ENCODE results near the gene SPATA6L.
"Not testable (repeated sequence)": the region's sequence is repeated elsewhere in the genome, so short reads cannot be mapped to it uniquely, and the experiment has no call there.

Gene SPATA6L

GRCh38 chr9:4615778-4616177 lies 50.5 kb downstream of the SPATA6L start:
- no peaks in the 10 kb centered on the region for H3K27me3 ChIP-seq (ENCODE audit: control insufficient read depth, insufficient read depth, low read length)
- no peaks in the 10 kb centered on the region for H3K36me3 ChIP-seq (ENCODE audit: control insufficient read depth, insufficient read depth, low read length)
- H3K4me3 ChIP-seq (ENCODE audit: low read length): no peak overlapping the region
- H3K4me1 ChIP-seq (ENCODE audit: control insufficient read depth, insufficient read depth, low read length): no peaks in the 10 kb centered on the region; the same call in 1 of the 2 replicates
- no CpG with 5 or more reads among the region's 5 CpGs for WGBS (ENCODE audit: insufficient coverage, insufficient read length)
- no peak overlapping the region for H3K27ac ChIP-seq (ENCODE audit: low read length)
- no peak for DNase-seq (ENCODE audit: low read depth, low spot score)
- H3K9me3 ChIP-seq (ENCODE audit: control insufficient read depth, insufficient read depth, low read length): no peaks in the 10 kb centered on the region

GRCh38 chr9:4615251-4615650 lies 51.0 kb downstream of the SPATA6L start:
- no CpG with 5 or more reads among the region's 4 CpGs for WGBS (ENCODE audit: insufficient coverage, insufficient read length)
- H3K27me3 ChIP-seq (ENCODE audit: control insufficient read depth, insufficient read depth, low read length): no peaks in the 10 kb centered on the region
- H3K27ac ChIP-seq (ENCODE audit: low read length): no peak overlapping the region
- DNase-seq (ENCODE audit: low read depth, low spot score): no peak
- no peaks in the 10 kb centered on the region for H3K36me3 ChIP-seq (ENCODE audit: control insufficient read depth, insufficient read depth, low read length)
- H3K4me1 ChIP-seq (ENCODE audit: control insufficient read depth, insufficient read depth, low read length): no peaks in the 10 kb centered on the region
- H3K9me3 ChIP-seq (ENCODE audit: control insufficient read depth, insufficient read depth, low read length): no peaks in the 10 kb centered on the region
- H3K4me3 ChIP-seq (ENCODE audit: low read length): no peak overlapping the region

GRCh38 chr9:4614627-4615026 lies 51.7 kb downstream of the SPATA6L start:
- Histone ChIP-seq H3K4me3 (ENCODE audit: low read length) (no peak overlapping the region), H3K36me3 (ENCODE audit: control insufficient read depth, insufficient read depth, low read length) (no peaks in the 10 kb centered on the region), H3K9me3 (ENCODE audit: control insufficient read depth, insufficient read depth, low read length) (no peaks in the 10 kb centered on the region), H3K27ac (ENCODE audit: low read length) (no peak overlapping the region), H3K27me3 (ENCODE audit: control insufficient read depth, insufficient read depth, low read length) (no peaks in the 10 kb centered on the region), H3K4me1 (ENCODE audit: control insufficient read depth, insufficient read depth, low read length) (no peaks in the 10 kb centered on the region)
- no CpG with 5 or more reads among the region's 1 CpG for WGBS (ENCODE audit: insufficient coverage, insufficient read length)
- DNase-seq (ENCODE audit: low read depth, low spot score): no peak

GRCh38 chr9:4606033-4606432 lies 60.2 kb downstream of the SPATA6L start:
- H3K27ac ChIP-seq (ENCODE audit: low read length); H3K36me3 ChIP-seq (ENCODE audit: control insufficient read depth, insufficient read depth, low read length); H3K9me3 ChIP-seq (ENCODE audit: control insufficient read depth, insufficient read depth, low read length); H3K4me1 ChIP-seq (ENCODE audit: control insufficient read depth, insufficient read depth, low read length); H3K27me3 ChIP-seq (ENCODE audit: control insufficient read depth, insufficient read depth, low read length); DNase-seq (ENCODE audit: low read depth, low spot score); H3K4me3 ChIP-seq (ENCODE audit: low read length): not testable (repeated sequence)
- WGBS (ENCODE audit: insufficient coverage, insufficient read length): no CpG with 5 or more reads among the region's 15 CpGs

GRCh38 chr9:4604678-4605095 lies 61.6 kb downstream of the SPATA6L start:
- no peaks in the 10 kb centered on the region for H3K4me1 ChIP-seq (ENCODE audit: control insufficient read depth, insufficient read depth, low read length)
- H3K27ac ChIP-seq (ENCODE audit: low read length): no peak overlapping the region
- DNase-seq (ENCODE audit: low read depth, low spot score): peak; percentile 74
- H3K9me3 ChIP-seq (ENCODE audit: control insufficient read depth, insufficient read depth, low read length): no peaks in the 10 kb centered on the region
- H3K36me3 ChIP-seq (ENCODE audit: control insufficient read depth, insufficient read depth, low read length): no peaks in the 10 kb centered on the region
- H3K4me3 ChIP-seq (ENCODE audit: low read length): no peak overlapping the region
- H3K27me3 ChIP-seq (ENCODE audit: control insufficient read depth, insufficient read depth, low read length): no peaks in the 10 kb centered on the region

- WGBS (ENCODE audit: insufficient coverage, insufficient read length): no CpG with 5 or more reads among the region's 5 CpGs
- H3K36me3 ChIP-seq (ENCODE audit: control insufficient read depth, insufficient read depth, low read length): no peaks in the 10 kb centered on the region
These were observed 62.5 kb downstream of the SPATA6L start for GRCh38 chr9:4603830-4604229.

GRCh38 chr9:4600368-4600767 lies 65.9 kb downstream of the SPATA6L start:
- Histone ChIP-seq H3K4me1 (ENCODE audit: control insufficient read depth, insufficient read depth, low read length) (peaks cover 1% of the 10 kb centered on the region; the same call in 1 of the 2 replicates), H3K36me3 (ENCODE audit: control insufficient read depth, insufficient read depth, low read length) (no peaks in the 10 kb centered on the region), H3K27ac (ENCODE audit: low read length) (no peak overlapping the region), H3K9me3 (ENCODE audit: control insufficient read depth, insufficient read depth, low read length) (no peaks in the 10 kb centered on the region), H3K4me3 (ENCODE audit: low read length) (no peak overlapping the region), H3K27me3 (ENCODE audit: control insufficient read depth, insufficient read depth, low read length) (no peaks in the 10 kb centered on the region)
- no CpG with 5 or more reads among the region's 1 CpG for WGBS (ENCODE audit: insufficient coverage, insufficient read length)
- DNase-seq (ENCODE audit: low read depth, low spot score): no peak

More at GRCh38 chr9:4603830-4604229, 62.5 kb downstream of the SPATA6L start:
- H3K4me1 ChIP-seq (ENCODE audit: control insufficient read depth, insufficient read depth, low read length): no peaks in the 10 kb centered on the region
- H3K4me3 ChIP-seq (ENCODE audit: low read length): no peak overlapping the region
- no peak for DNase-seq (ENCODE audit: low read depth, low spot score)
- no peaks in the 10 kb centered on the region for H3K9me3 ChIP-seq (ENCODE audit: control insufficient read depth, insufficient read depth, low read length)
- H3K27me3 ChIP-seq (ENCODE audit: control insufficient read depth, insufficient read depth, low read length): no peaks in the 10 kb centered on the region
- H3K27ac ChIP-seq (ENCODE audit: low read length): no peak overlapping the region

GRCh38 chr9:4596165-4596922 lies 69.9 kb downstream of the SPATA6L start:
- DNase-seq (ENCODE audit: low read depth, low spot score): no peak
- H3K4me3 ChIP-seq (ENCODE audit: low read length): no peak overlapping the region
- H3K27ac ChIP-seq (ENCODE audit: low read length): no peak overlapping the region
- H3K27me3 ChIP-seq (ENCODE audit: control insufficient read depth, insufficient read depth, low read length): no peaks in the 10 kb centered on the region
- peaks cover 1% of the 10 kb centered on the region; the same call in 1 of the 2 replicates for H3K4me1 ChIP-seq (ENCODE audit: control insufficient read depth, insufficient read depth, low read length)
- no peaks in the 10 kb centered on the region for H3K9me3 ChIP-seq (ENCODE audit: control insufficient read depth, insufficient read depth, low read length)
- WGBS (ENCODE audit: insufficient coverage, insufficient read length): no CpG with 5 or more reads among the region's 11 CpGs
- no peaks in the 10 kb centered on the region for H3K36me3 ChIP-seq (ENCODE audit: control insufficient read depth, insufficient read depth, low read length)

GRCh38 chr9:4594994-4595393 lies 71.3 kb downstream of the SPATA6L start:
- WGBS (ENCODE audit: insufficient coverage, insufficient read length): no CpG with 5 or more reads among the region's 2 CpGs
- Histone ChIP-seq H3K9me3 (ENCODE audit: control insufficient read depth, insufficient read depth, low read length) (no peaks in the 10 kb centered on the region), H3K27me3 (ENCODE audit: control insufficient read depth, insufficient read depth, low read length) (no peaks in the 10 kb centered on the region; the same call in 1 of the 2 replicates), H3K27ac (ENCODE audit: low read length) (no peak overlapping the region), H3K4me1 (ENCODE audit: control insufficient read depth, insufficient read depth, low read length) (peaks cover 1% of the 10 kb centered on the region; the same call in 1 of the 2 replicates), H3K4me3 (ENCODE audit: low read length) (no peak overlapping the region), H3K36me3 (ENCODE audit: control insufficient read depth, insufficient read depth, low read length) (no peaks in the 10 kb centered on the region)
- no peak for DNase-seq (ENCODE audit: low read depth, low spot score)

- DNase-seq (ENCODE audit: low read depth, low spot score): no peak
- Histone ChIP-seq H3K27ac (ENCODE audit: low read length) (no peak overlapping the region), H3K9me3 (ENCODE audit: control insufficient read depth, insufficient read depth, low read length) (no peaks in the 10 kb centered on the region), H3K4me3 (ENCODE audit: low read length) (no peak overlapping the region), H3K27me3 (ENCODE audit: control insufficient read depth, insufficient read depth, low read length) (no peaks in the 10 kb centered on the region; the same call in 1 of the 2 replicates), H3K4me1 (ENCODE audit: control insufficient read depth, insufficient read depth, low read length) (peaks cover 1% of the 10 kb centered on the region; the same call in 1 of the 2 replicates), H3K36me3 (ENCODE audit: control insufficient read depth, insufficient read depth, low read length) (no peaks in the 10 kb centered on the region)
- no CpG with 5 or more reads among the region's 4 CpGs for WGBS (ENCODE audit: insufficient coverage, insufficient read length)
These were observed 71.7 kb downstream of the SPATA6L start for GRCh38 chr9:4594545-4594944.

GRCh38 chr9:4592886-4593285 lies 73.4 kb downstream of the SPATA6L start:
- peaks cover 1% of the 10 kb centered on the region; the same call in 1 of the 2 replicates for H3K4me1 ChIP-seq (ENCODE audit: control insufficient read depth, insufficient read depth, low read length)
- no peak for DNase-seq (ENCODE audit: low read depth, low spot score)
- H3K36me3 ChIP-seq (ENCODE audit: control insufficient read depth, insufficient read depth, low read length): no peaks in the 10 kb centered on the region
- H3K9me3 ChIP-seq (ENCODE audit: control insufficient read depth, insufficient read depth, low read length): no peaks in the 10 kb centered on the region
- no CpG with 5 or more reads among the region's 1 CpG for WGBS (ENCODE audit: insufficient coverage, insufficient read length)
- no peaks in the 10 kb centered on the region; the same call in 1 of the 2 replicates for H3K27me3 ChIP-seq (ENCODE audit: control insufficient read depth, insufficient read depth, low read length)
- no peak overlapping the region for H3K27ac ChIP-seq (ENCODE audit: low read length)
- H3K4me3 ChIP-seq (ENCODE audit: low read length): no peak overlapping the region
